GM18498 (cell line): Measurements from ENCODE around the gene DHX15.
"Not testable (repeated sequence)": the region's sequence is repeated elsewhere in the genome, so short reads cannot be mapped to it uniquely, and the experiment has no call there.

Experiments
- ATAC-seq: cut with Tn5 transposase; IDR thresholded peaks from one replicate; pipeline ENCODE4 v1.9.1; 2021; ENCODE audit warnings: mild to moderate bottlenecking, moderate library complexity; ENCODE audit not compliant: unreplicated experiment

The DHX15 gene

GRCh38 chr4:24550441-24551175 is 33.7 kb downstream of the DHX15 start:
- no peak for ATAC-seq

- ATAC-seq = no peak
These were observed 36.4 kb downstream of the DHX15 start for GRCh38 chr4:24547979-24548378.

GRCh38 chr4:24544208-24544988 is 40.0 kb downstream of the DHX15 start:
- ATAC-seq = no peak

- no peak for ATAC-seq
These were observed 47.3 kb downstream of the DHX15 start for GRCh38 chr4:24537025-24537424.

GRCh38 chr4:24535399-24535798 is 49.0 kb downstream of the DHX15 start:
- ATAC-seq = no peak

GRCh38 chr4:24533364-24533763 is 51.0 kb downstream of the DHX15 start:
- ATAC-seq = no peak

- peak; percentile 91 for ATAC-seq
These were observed 54.8 kb downstream of the DHX15 start for GRCh38 chr4:24529555-24529954.

GRCh38 chr4:24527371-24527770 is 57.0 kb downstream of the DHX15 start:
- ATAC-seq = no peak

- ATAC-seq = no peak
These were observed 62.8 kb downstream of the DHX15 start for GRCh38 chr4:24521544-24521943.

GRCh38 chr4:24519649-24520048 is 64.7 kb downstream of the DHX15 start:
- ATAC-seq = no peak

- ATAC-seq = no peak
These were observed 66.7 kb downstream of the DHX15 start for GRCh38 chr4:24517676-24518075.

- no peak for ATAC-seq
These were observed 67.4 kb downstream of the DHX15 start for GRCh38 chr4:24516926-24517325.

- ATAC-seq = no peak
These were observed 68.7 kb downstream of the DHX15 start for GRCh38 chr4:24515698-24516097.

- no peak for ATAC-seq
These were observed 69.5 kb downstream of the DHX15 start for GRCh38 chr4:24514808-24515207.

- ATAC-seq = no peak
These were observed 70.6 kb downstream of the DHX15 start for GRCh38 chr4:24513718-24514117.

- ATAC-seq = no peak
These were observed 72.8 kb downstream of the DHX15 start for GRCh38 chr4:24511371-24512063.

- ATAC-seq = no peak
These were observed 74.3 kb downstream of the DHX15 start for GRCh38 chr4:24510091-24510490.

- ATAC-seq = no peak
These were observed 75.8 kb downstream of the DHX15 start for GRCh38 chr4:24508541-24508940.

- ATAC-seq = no peak
These were observed 76.9 kb downstream of the DHX15 start for GRCh38 chr4:24507439-24507838.

- not testable (repeated sequence) for ATAC-seq
These were observed 81.3 kb downstream of the DHX15 start for GRCh38 chr4:24503090-24503489.

- no peak for ATAC-seq
These were observed 87.1 kb downstream of the DHX15 start for GRCh38 chr4:24497221-24497620.

- ATAC-seq = no peak
These were observed 87.8 kb downstream of the DHX15 start for GRCh38 chr4:24496597-24496996.
